OCI-LY7 (cell line): Measurements from ENCODE around the gene CNPPD1.

Experiments used
- CTCF ChIP-seq: fragments of 200-600 bp; sonication (generic); conservative IDR thresholded peaks from 2 replicates; pipeline ENCODE4 v1.5.1; 2014; ENCODE audit warnings: mild to moderate bottlenecking, antibody characterized with exemption, low read length, moderate library complexity, mixed read lengths
- EZH2phosphoT487 ChIP-seq: fragments of 200-600 bp; sonication (generic); IDR thresholded peaks from 2 replicates; pipeline ENCODE4 v1.6.1; 2018; ENCODE audit warnings: low read depth, borderline replicate concordance, mild to moderate bottlenecking, mixed run types, antibody characterized with exemption, low read length, moderate library complexity, mixed read lengths

GRCh38 chr2:219133976-219134375, 42.7 kb downstream of the CNPPD1 start:
- TF ChIP-seq CTCF (no peak), EZH2phosphoT487 (no peak)
